Measurements from ENCODE around the gene KLF17.

The KLF17 gene

DNA sequence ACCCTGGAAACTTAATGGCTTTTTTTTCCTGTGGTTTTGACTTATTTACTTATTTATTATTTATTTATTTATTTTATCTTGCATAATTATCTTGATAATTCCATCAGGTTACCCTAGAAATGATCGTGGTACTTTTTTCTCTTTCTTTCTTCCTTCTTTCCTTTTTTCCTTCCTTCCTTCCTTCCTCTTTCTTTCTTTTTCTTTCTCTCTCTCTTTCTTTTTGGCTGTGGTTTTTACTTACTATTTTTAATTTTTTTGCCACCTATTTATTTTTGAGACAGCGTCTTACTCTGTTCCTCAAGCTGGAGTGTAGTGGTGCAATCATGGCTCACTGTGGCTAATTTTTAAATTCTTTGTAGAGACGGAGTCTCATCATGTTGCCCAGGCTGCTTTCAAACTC, 29.0 kb downstream of the KLF17 start:
- Histone ChIP-seq H3K27me3 (replicated peaks; ENCODE audit: control insufficient read depth, insufficient read depth, low read length) (no peaks in the 10 kb centered on the region), H3K4me3 (replicated peaks; ENCODE audit: low read depth, low read length) (no peak overlapping the region), H3K36me3 (ENCODE audit: control insufficient read depth, insufficient read depth, low read length) (no peaks in the 10 kb centered on the region)
- TF ChIP-seq, protein P1, sequence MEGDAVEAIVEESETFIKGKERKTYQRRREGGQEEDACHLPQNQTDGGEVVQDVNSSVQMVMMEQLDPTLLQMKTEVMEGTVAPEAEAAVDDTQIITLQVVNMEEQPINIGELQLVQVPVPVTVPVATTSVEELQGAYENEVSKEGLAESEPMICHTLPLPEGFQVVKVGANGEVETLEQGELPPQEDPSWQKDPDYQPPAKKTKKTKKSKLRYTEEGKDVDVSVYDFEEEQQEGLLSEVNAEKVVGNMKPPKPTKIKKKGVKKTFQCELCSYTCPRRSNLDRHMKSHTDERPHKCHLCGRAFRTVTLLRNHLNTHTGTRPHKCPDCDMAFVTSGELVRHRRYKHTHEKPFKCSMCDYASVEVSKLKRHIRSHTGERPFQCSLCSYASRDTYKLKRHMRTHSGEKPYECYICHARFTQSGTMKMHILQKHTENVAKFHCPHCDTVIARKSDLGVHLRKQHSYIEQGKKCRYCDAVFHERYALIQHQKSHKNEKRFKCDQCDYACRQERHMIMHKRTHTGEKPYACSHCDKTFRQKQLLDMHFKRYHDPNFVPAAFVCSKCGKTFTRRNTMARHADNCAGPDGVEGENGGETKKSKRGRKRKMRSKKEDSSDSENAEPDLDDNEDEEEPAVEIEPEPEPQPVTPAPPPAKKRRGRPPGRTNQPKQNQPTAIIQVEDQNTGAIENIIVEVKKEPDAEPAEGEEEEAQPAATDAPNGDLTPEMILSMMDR (IDR thresholded peaks at IDR 0.05; ENCODE audit: insufficient read depth, low read length, poor library complexity, severe bottlenecking) = no peak
- no peak for DNase-seq (ENCODE audit: extremely low read depth, insufficient read length)

DNA sequence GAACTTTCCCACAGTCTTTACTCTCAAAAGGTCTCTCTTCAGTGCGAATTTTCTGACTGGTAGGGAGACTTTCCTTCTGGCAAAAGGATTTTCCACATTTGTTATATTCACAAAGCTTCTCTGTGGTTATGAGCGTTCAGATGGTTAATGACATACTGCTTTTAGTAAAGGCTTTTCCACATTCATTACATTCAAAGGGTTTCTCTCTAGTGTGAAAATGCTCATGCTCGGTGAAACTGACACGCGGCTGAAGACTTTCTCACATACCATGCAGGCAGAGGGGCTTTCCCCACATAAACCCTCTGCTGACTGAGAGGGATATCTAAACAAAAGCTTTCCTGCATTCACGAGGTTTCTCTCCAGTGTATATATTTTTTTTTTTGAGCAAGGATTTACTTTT, 32.7 kb downstream of the KLF17 start:
- no peaks in the 10 kb centered on the region for H3K27me3 ChIP-seq (replicated peaks; ENCODE audit: control insufficient read depth, insufficient read depth, low read length)
- TF ChIP-seq, protein P1 (IDR thresholded peaks at IDR 0.05; ENCODE audit: insufficient read depth, low read length, poor library complexity, severe bottlenecking) = no peak

GRCh38 chr1:44151808-44152207, 33.2 kb downstream of the KLF17 start:
- no peaks in the 10 kb centered on the region for H3K27me3 ChIP-seq (replicated peaks; ENCODE audit: control insufficient read depth, insufficient read depth, low read length)
- TF ChIP-seq, protein P1 (IDR thresholded peaks at IDR 0.05; ENCODE audit: insufficient read depth, low read length, poor library complexity, severe bottlenecking) = no peak
- no peak overlapping the region for H3K4me3 ChIP-seq (replicated peaks; ENCODE audit: low read depth, low read length)
- no peaks in the 10 kb centered on the region for H3K36me3 ChIP-seq (ENCODE audit: control insufficient read depth, insufficient read depth, low read length)
- DNase-seq (ENCODE audit: extremely low read depth, insufficient read length) = no peak

More for the DNA sequence above, 32.7 kb downstream of the KLF17 start:
- Histone ChIP-seq H3K36me3 (ENCODE audit: control insufficient read depth, insufficient read depth, low read length) (no peaks in the 10 kb centered on the region), H3K4me3 (replicated peaks; ENCODE audit: low read depth, low read length) (no peak overlapping the region)
- no peak for DNase-seq (ENCODE audit: extremely low read depth, insufficient read length)

DNA sequence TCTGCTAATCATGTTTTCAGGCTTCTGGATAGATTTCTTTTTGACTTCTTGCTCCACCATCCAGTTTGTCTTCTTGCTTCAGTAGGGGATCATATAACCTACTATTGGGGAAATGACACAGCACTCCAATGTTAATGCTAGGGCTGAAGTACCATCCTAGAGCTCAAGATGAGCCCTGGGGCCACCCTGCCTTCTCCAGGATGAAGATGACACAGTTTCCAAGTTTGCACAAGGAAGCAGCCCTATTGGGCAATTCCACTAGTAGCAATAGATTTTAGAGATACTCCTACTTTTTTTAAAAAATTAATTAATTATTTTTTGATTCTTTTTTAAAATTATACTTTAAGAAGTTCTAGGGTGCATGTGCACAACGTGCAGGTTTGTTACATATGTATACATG, 34.1 kb downstream of the KLF17 start:
- TF ChIP-seq, protein P1 (IDR thresholded peaks at IDR 0.05; ENCODE audit: insufficient read depth, low read length, poor library complexity, severe bottlenecking) = no peak
- Histone ChIP-seq H3K36me3 (ENCODE audit: control insufficient read depth, insufficient read depth, low read length) (no peaks in the 10 kb centered on the region), H3K4me3 (replicated peaks; ENCODE audit: low read depth, low read length) (no peak overlapping the region), H3K27me3 (replicated peaks; ENCODE audit: control insufficient read depth, insufficient read depth, low read length) (no peaks in the 10 kb centered on the region)
- DNase-seq (ENCODE audit: extremely low read depth, insufficient read length) = no peak

- TF ChIP-seq, protein P1 (IDR thresholded peaks at IDR 0.05; ENCODE audit: insufficient read depth, low read length, poor library complexity, severe bottlenecking) = no peak
- Histone ChIP-seq H3K36me3 (ENCODE audit: control insufficient read depth, insufficient read depth, low read length) (no peaks in the 10 kb centered on the region), H3K4me3 (replicated peaks; ENCODE audit: low read depth, low read length) (no peak overlapping the region), H3K27me3 (replicated peaks; ENCODE audit: control insufficient read depth, insufficient read depth, low read length) (no peaks in the 10 kb centered on the region)
- DNase-seq (ENCODE audit: extremely low read depth, insufficient read length) = no peak
Measured at GRCh38 chr1:44154049-44154448, 35.4 kb downstream of the KLF17 start.

DNA sequence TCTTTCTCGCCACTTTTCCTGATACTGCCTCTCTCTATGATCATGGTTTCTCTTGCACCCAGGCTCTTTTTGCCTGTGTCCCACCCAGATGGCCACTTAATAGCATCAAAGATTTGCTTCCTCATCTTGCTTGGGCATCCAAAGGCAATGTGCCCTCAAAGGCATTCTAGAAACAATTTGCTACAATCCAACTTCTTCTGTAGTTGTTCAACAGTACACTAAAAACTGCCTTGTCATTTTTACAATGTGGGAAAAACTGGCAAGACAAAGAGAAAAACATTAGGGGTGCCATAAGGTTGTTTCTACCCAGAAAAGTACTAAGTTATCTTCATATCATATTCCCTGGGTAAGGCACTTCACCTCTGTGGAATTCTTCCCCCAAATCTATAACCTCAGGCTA, 39.3 kb downstream of the KLF17 start:
- TF ChIP-seq, protein P1 (IDR thresholded peaks at IDR 0.05; ENCODE audit: insufficient read depth, low read length, poor library complexity, severe bottlenecking) = no peak
- Histone ChIP-seq H3K27me3 (replicated peaks; ENCODE audit: control insufficient read depth, insufficient read depth, low read length) (no peaks in the 10 kb centered on the region), H3K4me3 (replicated peaks; ENCODE audit: low read depth, low read length) (no peak overlapping the region), H3K36me3 (ENCODE audit: control insufficient read depth, insufficient read depth, low read length) (no peaks in the 10 kb centered on the region)
- no peak for DNase-seq (ENCODE audit: extremely low read depth, insufficient read length)

All from GM06990 (cell line).